ENCODE data around the gene TMEM145.
"Not testable (repeated sequence)": the region's sequence is repeated elsewhere in the genome, so short reads cannot be mapped to it uniquely, and the experiment has no call there.

Gene TMEM145

DNA sequence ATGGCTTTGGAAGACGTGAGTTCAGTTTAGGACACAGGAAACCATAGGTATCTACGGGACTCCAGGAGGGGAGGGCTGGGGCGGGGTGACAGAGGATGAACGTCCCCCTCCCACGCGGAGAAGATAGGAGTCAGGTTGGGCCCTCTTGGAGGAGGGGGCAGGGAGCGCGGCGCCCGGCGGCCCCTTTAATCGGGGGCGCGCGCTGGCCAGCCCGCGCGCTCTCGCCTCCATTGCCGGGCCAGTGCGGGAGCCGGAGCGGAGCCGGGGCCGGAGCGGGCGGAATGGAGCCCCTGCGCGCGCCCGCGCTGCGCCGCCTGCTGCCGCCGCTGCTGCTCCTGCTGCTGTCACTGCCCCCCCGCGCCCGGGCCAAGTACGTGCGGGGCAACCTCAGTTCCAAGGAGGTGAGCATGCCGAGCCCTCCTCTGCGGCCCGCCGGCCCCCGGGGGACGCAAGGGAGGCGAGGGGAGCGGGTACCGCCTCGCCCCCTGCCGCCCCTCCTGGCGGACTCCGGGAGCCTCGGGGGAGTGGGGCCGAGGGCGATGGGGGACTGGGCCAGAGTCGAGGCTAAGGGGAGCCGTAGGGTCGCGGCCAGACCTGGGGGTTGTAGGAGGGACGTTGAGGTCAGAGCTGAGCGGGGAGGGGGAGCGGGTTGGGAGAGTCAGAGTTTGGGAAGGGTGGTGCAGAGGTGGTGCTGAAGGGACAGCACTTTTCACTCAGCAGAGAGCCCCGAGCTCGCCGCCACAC is at the start of gene TMEM145:
Gene TMEM145 (plus strand): TSS at position 214 of the 744 bp plus-strand sequence. CDS start 68 bp downstream, at position 282.
- DNase-seq (ENCODE audit: low read depth): peak; percentile 52
- H3K4me3 ChIP-seq (replicated peaks; ENCODE audit: low read depth, low read length): peak within 1 kb of the TSS; percentile 45

DNA sequence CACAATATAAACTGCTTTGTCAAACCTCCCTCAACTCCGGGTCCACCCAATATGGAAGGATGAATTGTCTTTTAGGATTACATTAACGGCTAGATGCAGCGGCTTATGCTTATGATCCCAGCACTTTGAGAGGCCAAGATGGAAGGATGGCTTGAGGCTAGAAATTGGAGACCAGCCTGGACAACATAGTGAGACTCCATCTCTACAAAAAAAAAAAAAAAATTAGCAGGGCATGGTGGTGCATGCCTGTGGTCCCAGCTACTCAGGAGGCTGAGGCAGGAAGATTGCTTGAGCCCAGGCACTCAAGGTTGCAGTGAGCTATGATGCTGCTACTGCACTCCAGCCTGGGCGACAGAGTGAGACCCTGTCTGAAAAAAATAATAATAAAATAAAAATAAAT is 47.0 kb upstream of the TMEM145 start:
- DNase-seq (ENCODE audit: low read depth); H3K4me3 ChIP-seq (replicated peaks; ENCODE audit: low read depth, low read length): not testable (repeated sequence)

More for the DNA sequence above, at the start of gene TMEM145:
- TF ChIP-seq, protein P1, sequence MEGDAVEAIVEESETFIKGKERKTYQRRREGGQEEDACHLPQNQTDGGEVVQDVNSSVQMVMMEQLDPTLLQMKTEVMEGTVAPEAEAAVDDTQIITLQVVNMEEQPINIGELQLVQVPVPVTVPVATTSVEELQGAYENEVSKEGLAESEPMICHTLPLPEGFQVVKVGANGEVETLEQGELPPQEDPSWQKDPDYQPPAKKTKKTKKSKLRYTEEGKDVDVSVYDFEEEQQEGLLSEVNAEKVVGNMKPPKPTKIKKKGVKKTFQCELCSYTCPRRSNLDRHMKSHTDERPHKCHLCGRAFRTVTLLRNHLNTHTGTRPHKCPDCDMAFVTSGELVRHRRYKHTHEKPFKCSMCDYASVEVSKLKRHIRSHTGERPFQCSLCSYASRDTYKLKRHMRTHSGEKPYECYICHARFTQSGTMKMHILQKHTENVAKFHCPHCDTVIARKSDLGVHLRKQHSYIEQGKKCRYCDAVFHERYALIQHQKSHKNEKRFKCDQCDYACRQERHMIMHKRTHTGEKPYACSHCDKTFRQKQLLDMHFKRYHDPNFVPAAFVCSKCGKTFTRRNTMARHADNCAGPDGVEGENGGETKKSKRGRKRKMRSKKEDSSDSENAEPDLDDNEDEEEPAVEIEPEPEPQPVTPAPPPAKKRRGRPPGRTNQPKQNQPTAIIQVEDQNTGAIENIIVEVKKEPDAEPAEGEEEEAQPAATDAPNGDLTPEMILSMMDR (IDR thresholded peaks at IDR 0.05; ENCODE audit: low read length, missing control alignments): no peak

DNA sequence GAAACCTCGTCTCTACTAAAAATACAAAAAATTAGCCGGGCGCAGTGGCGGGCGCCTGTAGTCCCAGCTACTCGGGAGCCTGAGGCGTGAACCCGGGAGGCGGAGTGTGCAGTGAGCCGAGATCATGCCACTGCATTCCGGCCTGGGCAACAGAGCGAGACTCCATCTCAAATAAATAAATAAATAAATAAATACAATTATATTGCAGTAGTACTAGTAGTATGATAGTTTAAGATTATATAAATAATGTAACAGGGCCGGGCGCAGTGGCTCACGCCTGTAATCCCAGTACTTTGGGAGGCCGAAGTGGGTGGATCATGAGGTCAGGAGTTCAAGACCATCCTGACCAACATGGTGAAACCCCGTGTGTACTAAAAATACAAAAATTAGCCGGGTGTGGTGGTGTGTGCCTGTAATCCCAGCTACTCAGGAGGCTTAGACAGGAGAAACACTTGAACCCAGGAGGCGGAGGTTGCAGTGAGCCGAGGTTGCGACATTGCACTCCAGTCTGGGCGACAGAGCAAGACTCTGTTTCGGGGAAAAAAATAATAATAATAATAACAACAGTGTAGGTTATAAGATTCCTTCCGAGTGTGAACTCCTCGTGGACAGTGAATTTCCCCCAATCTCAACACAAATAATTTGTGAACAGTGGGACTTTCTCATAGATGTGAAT is 46.0 kb upstream of the TMEM145 start:
- H3K4me3 ChIP-seq (replicated peaks; ENCODE audit: low read depth, low read length); DNase-seq (ENCODE audit: low read depth): not testable (repeated sequence)

DNA sequence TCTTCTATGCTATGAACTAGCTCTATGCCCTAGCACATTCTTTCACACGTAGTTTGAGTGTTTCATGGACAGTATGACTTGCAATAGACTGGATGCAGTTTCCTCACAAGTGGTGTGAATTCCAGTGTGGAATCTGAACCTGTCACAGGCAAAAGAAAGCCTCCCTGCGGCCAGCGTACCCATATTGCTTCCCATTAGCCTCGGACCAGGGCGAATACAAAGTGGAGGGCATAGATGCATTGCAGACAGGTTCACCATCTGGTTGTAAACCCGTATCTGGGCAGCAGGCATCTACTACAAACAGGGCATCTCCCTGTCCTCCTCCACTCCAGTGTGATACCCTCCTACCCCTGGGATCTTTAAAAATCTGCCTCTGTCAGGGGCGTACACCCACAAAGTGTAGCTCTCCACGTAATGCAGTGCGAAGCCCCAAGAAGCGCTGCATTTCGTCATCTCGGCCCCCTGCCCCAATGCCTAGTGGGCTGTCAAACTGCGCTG is 45.4 kb upstream of the TMEM145 start:
- peak overlapping the region; percentile 90 for H3K4me3 ChIP-seq (replicated peaks; ENCODE audit: low read depth, low read length)
- TF ChIP-seq, protein P1 (IDR thresholded peaks at IDR 0.05; ENCODE audit: low read length, missing control alignments): no peak
- no peak for DNase-seq (ENCODE audit: low read depth)

DNA sequence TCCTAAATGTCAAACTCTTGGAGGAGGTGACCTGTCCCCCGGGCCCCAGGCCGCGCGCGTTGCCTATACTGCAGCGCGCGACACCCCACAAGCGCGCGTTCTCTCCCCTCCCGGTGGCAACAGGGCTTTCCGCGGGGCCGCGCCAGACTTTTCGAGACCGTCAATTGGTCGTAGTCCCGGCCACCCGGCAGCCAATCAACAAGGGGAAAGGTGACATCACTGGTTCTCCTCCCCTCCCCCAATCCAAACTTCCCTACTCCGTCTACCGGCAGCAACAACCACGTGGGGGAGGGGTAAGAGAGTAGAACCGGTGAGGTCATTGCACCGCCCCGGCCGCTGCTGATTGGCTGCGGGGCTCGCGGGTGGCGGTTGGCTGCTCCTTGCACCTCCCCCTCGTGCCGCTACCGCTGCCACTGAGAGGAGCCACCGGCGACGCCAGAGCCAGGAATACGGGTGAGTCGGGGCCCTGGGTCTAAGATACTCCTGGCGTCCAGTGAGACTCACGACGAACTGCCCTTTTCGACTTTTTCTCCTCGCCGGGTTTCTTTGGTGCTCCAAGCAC is 44.9 kb upstream of the TMEM145 start:
- DNase-seq (ENCODE audit: low read depth): peak; percentile 100
- TF ChIP-seq, protein P1 (IDR thresholded peaks at IDR 0.05; ENCODE audit: low read length, missing control alignments): no peak
- peak overlapping the region; percentile 90 for H3K4me3 ChIP-seq (replicated peaks; ENCODE audit: low read depth, low read length)

DNA sequence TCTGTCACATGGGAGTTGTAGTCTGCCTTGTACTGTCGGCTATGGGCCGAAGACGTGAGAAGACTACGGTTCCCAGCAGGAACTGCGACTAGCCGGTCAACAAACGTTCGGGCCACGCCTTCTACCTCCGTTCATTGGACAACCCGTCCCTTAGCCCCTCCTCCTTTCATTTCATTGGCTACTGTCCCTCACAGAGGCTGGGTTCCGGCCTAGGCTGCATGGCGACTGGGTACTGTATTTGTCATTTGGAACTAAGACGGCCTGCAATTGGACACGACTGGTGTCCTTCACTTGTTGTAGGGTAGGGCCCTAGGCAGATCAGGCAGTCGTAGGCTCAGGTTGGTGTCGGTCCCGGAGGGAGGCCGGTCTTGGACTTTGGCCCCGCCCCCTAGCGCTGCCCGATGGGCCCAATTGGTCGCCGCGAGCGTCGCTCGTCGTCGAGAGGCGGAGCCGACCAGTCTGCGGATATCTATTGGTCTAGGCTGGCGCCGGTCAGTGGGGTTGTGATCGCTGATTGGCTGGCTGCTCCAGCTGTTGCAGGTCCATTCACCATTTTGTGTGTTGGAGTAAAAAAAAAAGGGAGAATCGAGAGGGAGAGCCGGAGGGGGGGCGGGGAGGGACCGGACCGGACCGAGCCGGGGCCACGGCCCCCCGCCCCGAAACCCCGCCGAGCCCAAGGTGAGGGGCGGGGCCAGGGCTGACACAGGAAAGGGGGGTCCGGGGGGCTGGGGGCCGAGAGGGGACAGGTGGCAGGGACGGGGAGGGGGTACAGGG is 44.2 kb upstream of the TMEM145 start, which contains the start of gene CIC:
Gene CIC (plus strand): TSS at position 549 of the 774 bp plus-strand sequence. CDS start 2,532 bp downstream, outside the sequence.
- H3K4me3 ChIP-seq (replicated peaks; ENCODE audit: low read depth, low read length): peak within 1 kb of the TSS; percentile 90
- TF ChIP-seq, protein P1 (IDR thresholded peaks at IDR 0.05; ENCODE audit: low read length, missing control alignments): no peak
- peak; percentile 100 for DNase-seq (ENCODE audit: low read depth)

DNA sequence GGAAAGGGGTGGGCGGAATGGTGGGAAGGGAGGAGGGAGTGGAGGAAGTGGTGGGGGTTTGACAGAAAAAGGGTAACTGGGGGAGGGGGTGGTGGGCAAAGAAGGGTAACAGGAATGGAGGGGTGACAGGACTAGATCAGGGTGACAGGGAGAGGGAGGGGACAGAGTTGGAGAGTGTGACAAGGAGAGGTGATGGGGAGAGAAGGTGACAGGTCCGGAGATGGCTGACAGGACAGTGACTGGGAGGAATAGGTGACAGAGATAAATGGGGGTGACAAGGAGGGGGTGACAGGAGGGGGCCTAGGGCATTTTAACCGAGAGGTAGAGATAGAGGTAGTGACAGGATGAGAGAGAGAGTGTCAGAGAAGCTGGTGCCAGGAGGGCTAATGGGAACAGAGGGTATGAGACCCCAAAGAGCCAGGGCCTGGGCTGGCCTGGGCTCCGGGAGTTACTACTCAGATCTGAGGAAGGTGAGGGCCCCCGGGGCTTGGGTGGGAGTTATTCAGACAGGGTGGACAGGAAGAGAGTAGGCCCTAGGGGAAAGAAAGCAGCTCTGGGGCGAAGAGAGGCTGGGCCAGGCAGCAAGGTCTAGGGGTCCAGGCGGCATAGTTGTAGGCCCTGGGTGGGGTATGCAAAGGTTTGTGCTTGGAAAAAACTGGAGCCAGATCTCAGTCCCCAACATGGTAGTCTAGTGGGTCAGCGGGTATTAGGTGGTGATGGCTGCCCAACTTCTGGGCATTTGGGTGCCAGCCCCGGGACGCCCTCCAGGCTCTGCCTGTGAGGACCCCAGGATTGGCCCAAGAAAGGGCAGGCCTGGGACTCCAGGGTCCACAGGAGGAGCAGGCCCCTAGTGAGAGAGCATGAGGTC is 43.4 kb upstream of the TMEM145 start:
- TF ChIP-seq, protein P1 (IDR thresholded peaks at IDR 0.05; ENCODE audit: low read length, missing control alignments): no peak
- no peak for DNase-seq (ENCODE audit: low read depth)
- H3K4me3 ChIP-seq (replicated peaks; ENCODE audit: low read depth, low read length): peak overlapping the region; percentile 82

Data from fibroblast of pulmonary artery (primary cell).